Spinal cord (tissue), 10 donors: ENCODE data around the gene AFF2. TPM values are rescaled to one million over a fixed set of nuclear protein-coding genes. Genes with fewer than 3 reads are reported as not detected.

Experiments
- DNase-seq, 6 donors: peaks; one replicate each; pipeline versions ENCODE4 v3.0.0 to v3.0.0-alpha.2; 2013 to 2015; ENCODE audit warnings: low spot score in 6 of 6, low read depth in 4 of 6
- H3K27ac ChIP-seq: one replicate; pipeline ENCODE4 v1.5.1; 2013; ENCODE audit warnings: low read depth, low read length, control low read depth
- H3K27me3 ChIP-seq: one replicate; pipeline ENCODE4 v1.6.1; 2013; ENCODE audit warnings: low read length; ENCODE audit not compliant: control insufficient read depth, insufficient read depth
- H3K36me3 ChIP-seq: one replicate; pipeline ENCODE4 v1.6.1; 2013; ENCODE audit warnings: low read length; ENCODE audit not compliant: control insufficient read depth, insufficient read depth
- H3K4me1 ChIP-seq: one replicate; pipeline ENCODE4 v1.6.1; 2013; ENCODE audit warnings: low read length; ENCODE audit not compliant: control insufficient read depth, insufficient read depth
- H3K4me3 ChIP-seq: one replicate; pipeline ENCODE4 v1.5.1; 2013; ENCODE audit warnings: low read depth, low read length, control low read depth
- H3K9me3 ChIP-seq: one replicate; pipeline ENCODE4 v1.6.1; 2013; ENCODE audit warnings: low read length; ENCODE audit not compliant: control insufficient read depth, insufficient read depth
- WGBS: methylation state at CpG from one replicate; pipeline ENCODE4 v1.1.5; 2013; ENCODE audit warnings: missing lambda C conversion rate; ENCODE audit not compliant: insufficient coverage; 5-methylcytosine and 5-hydroxymethylcytosine counted together
- polyA plus RNA-seq, 2 donors: library from polyadenylated mRNA; unstranded; fragments of 120-200 nt; gene quantifications; one replicate each; pipeline ENCODE4 v1.2.1, GENCODE V29; 2013; ENCODE audit not compliant: insufficient read length in 2 of 2
- total RNA-seq, 2 donors: library from RNA; depleted of rRNA in 1 of 2; stranded (reverse); fragments of 120-200 nt in 1 of 2; fragments of >200 nt in 1 of 2; gene quantifications; one replicate each; pipeline versions ENCODE4 v1.2.3 to v1.2.4, GENCODE V29; 2013 to 2014
- donor health status: healthy.

The AFF2 gene
- total and polyA plus RNA-seq, 4 donors = 14.5 to 49.8 (median 33.1) TPM

DNA sequence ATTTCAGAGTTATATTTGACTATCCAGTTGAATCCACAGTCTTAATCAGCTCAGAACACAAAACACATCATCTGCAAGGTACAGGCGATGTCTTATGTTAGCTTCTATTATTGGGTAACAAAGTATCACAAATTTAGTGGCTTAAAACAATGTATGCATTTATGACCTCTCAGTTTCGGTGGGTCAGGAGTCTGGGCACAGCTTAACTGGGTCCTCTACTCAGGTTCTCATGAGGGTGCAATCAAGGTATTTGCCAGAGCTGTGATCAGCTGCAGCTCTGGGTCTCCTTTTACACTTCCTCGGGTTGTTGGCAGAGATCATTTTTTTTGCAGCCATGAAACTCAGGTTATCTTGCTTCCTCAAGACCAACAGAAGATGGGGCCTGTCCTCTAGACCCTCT is 505.8 kb downstream of the AFF2 start:
- no peaks in the 10 kb centered on the region for H3K4me1 ChIP-seq
- H3K4me3 ChIP-seq = no peak overlapping the region
- WGBS = 40% methylated on average over 2 of the region's 3 CpGs
- no peaks in the 10 kb centered on the region for H3K9me3 ChIP-seq
- DNase-seq = no peak
- H3K27ac ChIP-seq = no peak overlapping the region
- H3K27me3 ChIP-seq = no peaks in the 10 kb centered on the region
- H3K36me3 ChIP-seq = no peaks in the 10 kb centered on the region

DNA sequence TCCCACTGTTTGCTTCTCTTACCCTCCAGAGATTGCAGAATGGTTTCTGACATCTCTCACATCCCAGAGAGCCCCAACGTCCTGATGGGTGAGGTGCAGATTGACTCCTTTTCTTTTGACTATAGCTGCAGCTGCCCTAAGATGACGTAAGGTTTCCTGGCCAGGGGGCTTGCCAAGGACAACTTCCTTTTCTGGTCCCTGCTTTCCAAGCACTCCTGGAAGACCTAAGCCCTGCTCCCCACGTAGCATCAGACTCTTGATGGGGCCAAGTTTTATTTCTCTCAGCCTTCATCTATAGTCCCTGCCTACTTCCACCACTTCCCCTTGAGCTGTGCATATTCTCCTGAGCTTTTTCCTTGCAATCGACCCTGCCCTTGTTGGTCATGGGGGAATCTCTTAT is 507.0 kb downstream of the AFF2 start:
- no peak overlapping the region for H3K27ac ChIP-seq
- no peaks in the 10 kb centered on the region for H3K27me3 ChIP-seq
- peak in 1 of 6 donors; percentile 20 for DNase-seq
- no peaks in the 10 kb centered on the region for H3K4me1 ChIP-seq
- no peak overlapping the region for H3K4me3 ChIP-seq
- WGBS = 48% methylated on average over 4 of the region's 4 CpGs
- H3K9me3 ChIP-seq = no peaks in the 10 kb centered on the region
- no peaks in the 10 kb centered on the region for H3K36me3 ChIP-seq

DNA sequence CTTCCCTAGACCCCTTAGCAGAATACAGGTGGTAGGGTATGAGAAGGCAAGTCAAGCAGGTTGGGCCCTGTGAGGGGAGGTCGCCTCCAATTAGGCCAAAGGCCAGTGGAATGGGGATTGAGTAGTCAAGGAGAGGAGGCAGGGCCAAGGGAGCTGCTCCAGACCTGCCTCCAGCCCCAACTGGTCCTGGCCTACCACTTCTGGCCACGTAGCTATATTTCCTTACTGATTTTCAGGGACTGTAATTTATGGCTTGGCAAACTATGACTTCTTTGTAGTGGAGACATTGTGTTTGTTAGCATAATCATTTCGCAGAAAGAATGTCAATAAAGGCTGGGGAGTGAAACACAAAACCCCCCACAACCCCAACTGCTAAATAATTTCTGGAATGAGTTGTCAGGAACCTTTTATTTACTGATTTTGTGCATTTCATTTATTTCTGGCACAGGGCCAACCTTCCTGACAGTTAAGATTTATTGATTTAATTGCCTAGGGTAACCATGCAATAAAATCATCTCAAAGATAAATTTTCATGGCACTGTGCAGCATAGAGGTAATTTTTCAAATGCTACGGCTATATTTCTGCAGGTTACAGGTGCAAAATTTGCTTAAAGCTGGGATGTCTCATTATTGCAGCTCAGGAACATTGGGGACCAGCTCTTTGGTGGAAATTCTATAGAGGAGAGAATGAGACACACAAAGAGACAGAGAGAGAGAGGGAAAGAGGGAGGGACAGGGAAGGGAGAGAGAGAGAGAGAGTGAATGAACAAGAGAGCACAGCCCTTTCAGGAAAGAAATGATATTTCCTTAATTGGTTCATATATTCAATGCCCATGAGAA is 509.8 kb downstream of the AFF2 start:
- Histone ChIP-seq H3K27me3 (no peaks in the 10 kb centered on the region), H3K4me3 (no peak overlapping the region), H3K4me1 (no peaks in the 10 kb centered on the region), H3K9me3 (no peaks in the 10 kb centered on the region), H3K27ac (no peak overlapping the region), H3K36me3 (no peaks in the 10 kb centered on the region)
- 100% methylated on average over 1 of the region's 4 CpGs for WGBS
- DNase-seq = peak in 1 of 6 donors; percentile 75

- no peak for DNase-seq
- H3K9me3 ChIP-seq = no peaks in the 10 kb centered on the region
These were observed 510.4 kb downstream of the AFF2 start for GRCh38 chrX:149010853-149011224.

GRCh38 chrX:149013081-149013480 is 512.7 kb downstream of the AFF2 start:
- Histone ChIP-seq H3K4me1 (no peaks in the 10 kb centered on the region), H3K9me3 (no peaks in the 10 kb centered on the region), H3K4me3 (no peak overlapping the region), H3K36me3 (no peaks in the 10 kb centered on the region), H3K27me3 (no peaks in the 10 kb centered on the region), H3K27ac (no peak overlapping the region)
- WGBS = 43% methylated on average over 2 of the region's 2 CpGs
- no peak for DNase-seq

More at GRCh38 chrX:149010853-149011224, 510.4 kb downstream of the AFF2 start:
- H3K36me3 ChIP-seq = no peaks in the 10 kb centered on the region
- no peaks in the 10 kb centered on the region for H3K4me1 ChIP-seq
- WGBS = 51% methylated on average over 2 of the region's 5 CpGs
- H3K27me3 ChIP-seq = no peaks in the 10 kb centered on the region
- H3K4me3 ChIP-seq = no peak overlapping the region
- H3K27ac ChIP-seq = no peak overlapping the region

DNA sequence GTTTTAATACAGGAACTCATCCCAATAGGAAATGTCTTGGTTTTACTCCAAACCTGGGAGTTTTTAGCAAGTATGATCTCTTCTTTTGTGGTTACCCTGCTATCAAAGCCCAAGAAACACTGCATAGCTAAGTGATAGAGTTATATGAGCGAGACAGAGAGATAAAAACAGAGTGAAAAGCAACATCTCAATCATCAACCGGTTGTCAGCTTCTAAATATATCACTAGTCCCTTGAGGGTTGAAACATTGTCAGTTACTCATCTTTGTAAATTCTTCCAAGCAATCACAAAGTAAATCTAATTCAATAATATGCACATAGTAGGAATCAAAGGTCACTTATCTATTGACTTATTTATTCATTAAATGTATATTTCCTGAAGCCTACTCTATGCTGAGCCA is 520.7 kb downstream of the AFF2 start:
- peaks cover 5% of the 10 kb centered on the region for H3K9me3 ChIP-seq
- no peaks in the 10 kb centered on the region for H3K36me3 ChIP-seq
- DNase-seq = no peak
- no peaks in the 10 kb centered on the region for H3K4me1 ChIP-seq
- no peaks in the 10 kb centered on the region for H3K27me3 ChIP-seq
- WGBS = no CpG with 5 or more reads among the region's 2 CpGs
- no peak overlapping the region for H3K27ac ChIP-seq
- no peak overlapping the region for H3K4me3 ChIP-seq

- Histone ChIP-seq H3K27me3 (no peaks in the 10 kb centered on the region), H3K4me1 (no peaks in the 10 kb centered on the region), H3K9me3 (peaks cover 5% of the 10 kb centered on the region), H3K4me3 (no peak overlapping the region), H3K27ac (no peak overlapping the region), H3K36me3 (no peaks in the 10 kb centered on the region)
- DNase-seq = no peak
- WGBS = 60% methylated on average over 1 of the region's 2 CpGs
These were observed 522.1 kb downstream of the AFF2 start for GRCh38 chrX:149022485-149022884.

DNA sequence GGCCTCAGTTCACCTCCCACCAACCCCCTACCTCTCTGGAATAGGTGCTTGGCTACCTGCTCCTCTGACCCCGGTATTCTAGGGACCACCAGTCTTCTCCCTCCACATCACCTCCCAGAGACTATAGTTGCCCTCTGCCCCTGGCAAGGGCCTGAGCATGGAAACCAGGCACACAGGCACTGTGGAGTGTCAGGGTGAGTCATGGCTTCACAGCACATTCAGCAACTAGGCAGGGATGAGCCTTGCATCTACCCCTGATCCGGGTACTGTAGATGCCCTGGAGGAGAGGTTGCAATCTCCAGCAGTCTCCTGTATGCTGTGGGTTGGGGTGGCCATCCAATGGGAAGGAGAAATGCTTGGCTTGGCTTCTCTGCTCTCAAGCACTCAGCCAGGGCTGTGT is 532.0 kb downstream of the AFF2 start:
- no peak for DNase-seq
- Histone ChIP-seq H3K9me3 (no peaks in the 10 kb centered on the region), H3K4me1 (no peaks in the 10 kb centered on the region), H3K36me3 (no peaks in the 10 kb centered on the region), H3K27ac (no peak overlapping the region), H3K4me3 (no peak overlapping the region), H3K27me3 (no peaks in the 10 kb centered on the region)
- WGBS = 58% methylated on average over 2 of the region's 2 CpGs

DNA sequence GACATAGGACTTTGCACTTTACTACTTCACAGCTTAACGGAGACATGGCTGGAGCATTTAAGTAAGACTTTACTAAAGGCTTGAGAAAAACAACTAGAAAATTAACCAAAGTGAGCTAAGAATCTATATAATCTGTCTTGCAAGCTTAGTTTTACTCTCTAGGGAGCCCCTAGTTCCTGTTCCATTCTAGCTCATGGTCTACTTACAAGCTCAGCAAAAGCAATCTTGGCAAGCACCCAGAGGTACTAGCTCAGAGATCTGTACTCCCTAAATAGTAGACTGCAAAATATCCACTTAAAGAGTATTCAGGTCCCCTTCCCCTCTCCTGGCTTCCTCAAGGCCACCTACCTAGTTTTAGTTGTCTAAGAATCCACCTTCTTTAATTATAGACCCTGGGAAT is 535.7 kb downstream of the AFF2 start:
- H3K9me3 ChIP-seq = no peaks in the 10 kb centered on the region
- no peaks in the 10 kb centered on the region for H3K27me3 ChIP-seq
- no peaks in the 10 kb centered on the region for H3K36me3 ChIP-seq
- H3K27ac ChIP-seq = no peak overlapping the region
- H3K4me1 ChIP-seq = no peaks in the 10 kb centered on the region
- DNase-seq = peak in 1 of 6 donors; percentile 5
- no peak overlapping the region for H3K4me3 ChIP-seq
- WGBS = no CpG with 5 or more reads among the region's 1 CpG

DNA sequence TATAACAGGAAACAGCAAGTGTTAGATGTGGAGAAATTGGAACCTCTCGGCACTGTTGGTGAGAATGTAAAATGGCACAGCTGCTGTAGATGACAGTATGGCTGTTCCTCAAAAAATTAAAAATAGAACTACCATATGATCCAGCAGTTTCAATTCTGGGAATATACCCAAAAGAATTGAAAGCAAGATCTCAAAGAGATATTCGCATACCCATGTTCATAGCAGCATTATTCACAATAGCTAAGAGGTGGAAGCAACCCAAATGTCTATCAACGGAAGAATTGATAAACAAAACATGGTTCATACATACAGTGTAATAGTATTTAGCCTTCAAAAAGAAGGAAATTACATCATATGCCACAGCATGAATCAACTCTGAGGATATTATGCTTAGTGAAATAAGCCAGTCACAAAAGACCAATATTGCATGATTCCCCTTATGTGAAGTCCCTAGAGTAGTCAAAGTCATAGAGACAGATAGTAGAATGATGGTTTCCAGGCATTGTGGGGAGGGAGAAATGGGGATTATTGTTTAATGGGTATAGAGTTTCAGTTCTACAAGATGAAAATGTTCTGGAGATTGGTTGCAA is 537.0 kb downstream of the AFF2 start:
- Histone ChIP-seq H3K4me1 (no peaks in the 10 kb centered on the region), H3K27me3 (no peaks in the 10 kb centered on the region), H3K4me3 (no peak overlapping the region), H3K9me3 (no peaks in the 10 kb centered on the region), H3K27ac (no peak overlapping the region), H3K36me3 (no peaks in the 10 kb centered on the region)
- WGBS = no CpG with 5 or more reads among the region's 3 CpGs
- DNase-seq = peak in 1 of 6 donors; percentile 56
